GM21360 (cell line): Measurements from ENCODE around the gene TJP1.
"Not testable (repeated sequence)": the region's sequence is repeated elsewhere in the genome, so short reads cannot be mapped to it uniquely, and the experiment has no call there.

Experiments used
- ATAC-seq: cut with Tn5 transposase; IDR thresholded peaks from one replicate; pipeline ENCODE4 v1.9.1; 2021; ENCODE audit warnings: mild to moderate bottlenecking, moderate library complexity; ENCODE audit not compliant: unreplicated experiment

The TJP1 gene

GRCh38 chr15:29756358-29757267 lies 65.7 kb downstream of the TJP1 start:
- no peak for ATAC-seq

- ATAC-seq: not testable (repeated sequence)
Observed at GRCh38 chr15:29754009-29754408, 68.3 kb downstream of the TJP1 start.

GRCh38 chr15:29753506-29753905 lies 68.8 kb downstream of the TJP1 start:
- no peak for ATAC-seq

- no peak for ATAC-seq
Observed at GRCh38 chr15:29750754-29751153, 71.5 kb downstream of the TJP1 start.

- no peak for ATAC-seq
Observed at GRCh38 chr15:29749365-29750086, 72.7 kb downstream of the TJP1 start.

- ATAC-seq: no peak
Observed at GRCh38 chr15:29747837-29748417, 74.3 kb downstream of the TJP1 start.

GRCh38 chr15:29743475-29743874 lies 78.8 kb downstream of the TJP1 start:
- ATAC-seq: no peak

GRCh38 chr15:29740692-29741311 lies 81.5 kb downstream of the TJP1 start:
- ATAC-seq: no peak

GRCh38 chr15:29736744-29737020 lies 85.6 kb downstream of the TJP1 start:
- ATAC-seq: no peak

GRCh38 chr15:29736012-29736743 lies 86.1 kb downstream of the TJP1 start:
- no peak for ATAC-seq

GRCh38 chr15:29734917-29735572 lies 87.2 kb downstream of the TJP1 start:
- no peak for ATAC-seq

GRCh38 chr15:29731865-29732264 lies 90.4 kb downstream of the TJP1 start:
- ATAC-seq: no peak

GRCh38 chr15:29730471-29730870 lies 91.8 kb downstream of the TJP1 start:
- ATAC-seq: not testable (repeated sequence)

- ATAC-seq: no peak
Observed at GRCh38 chr15:29728418-29728817, 93.8 kb downstream of the TJP1 start.

GRCh38 chr15:29727871-29728270 lies 94.4 kb downstream of the TJP1 start:
- no peak for ATAC-seq

- ATAC-seq: no peak
Observed at GRCh38 chr15:29726553-29726952, 95.7 kb downstream of the TJP1 start.

- ATAC-seq: no peak
Observed at GRCh38 chr15:29724026-29724425, 98.2 kb downstream of the TJP1 start.

GRCh38 chr15:29713784-29714183 lies 108.5 kb downstream of the TJP1 start:
- ATAC-seq: no peak

GRCh38 chr15:29712149-29712885 lies 110.0 kb downstream of the TJP1 start:
- no peak for ATAC-seq

GRCh38 chr15:29711531-29711930 lies 110.7 kb downstream of the TJP1 start:
- ATAC-seq: no peak
